GM18951 (cell line): ENCODE data around the gene CD93.

Source experiments
- POLR2A ChIP-seq: IDR thresholded peaks from 4 replicates; pipeline ENCODE4 v1.6.1; 2011; ENCODE audit warnings: mild to moderate bottlenecking; ENCODE audit not compliant: insufficient read length, insufficient read depth; ENCODE audit errors: extremely low read depth
- in situ Hi-C: fragments of 300-500 bp; cut with MboI; formaldehyde crosslinking; loops from one replicate; pipeline ENCODE4 v1.12.0; 2022; ENCODE audit warnings: low sequenced_read_pairs, mixed read lengths, inconsistent platforms; ENCODE audit not compliant: unreplicated experiment

The CD93 gene

GRCh38 chr20:23061262-23061661 is 24.9 kb downstream of the CD93 start:
- in situ Hi-C loops = no loop called here
- TF ChIP-seq POLR2A = no peak

GRCh38 chr20:23060629-23061028 is 25.5 kb downstream of the CD93 start:
- TF ChIP-seq POLR2A = no peak
- in situ Hi-C loops = no loop called here

- in situ Hi-C loops = no loop called here
- no peak for TF ChIP-seq POLR2A
Measured at GRCh38 chr20:23059846-23060245, 26.3 kb downstream of the CD93 start.

GRCh38 chr20:23059001-23059400 is 27.1 kb downstream of the CD93 start:
- TF ChIP-seq POLR2A = no peak
- in situ Hi-C loops = no loop called here

GRCh38 chr20:23058240-23058639 is 27.9 kb downstream of the CD93 start:
- in situ Hi-C loops = no loop called here

GRCh38 chr20:23052904-23053303 is 33.2 kb downstream of the CD93 start:
- in situ Hi-C loops = no loop called here
- TF ChIP-seq POLR2A = no peak

More at GRCh38 chr20:23058240-23058639, 27.9 kb downstream of the CD93 start:
- TF ChIP-seq POLR2A = no peak

- TF ChIP-seq POLR2A = no peak
Measured at GRCh38 chr20:23050847-23051627, 35.1 kb downstream of the CD93 start.

GRCh38 chr20:23050076-23050838 is 35.9 kb downstream of the CD93 start:
- in situ Hi-C loops = no loop called here
- no peak for TF ChIP-seq POLR2A

More at GRCh38 chr20:23050847-23051627, 35.1 kb downstream of the CD93 start:
- in situ Hi-C loops = no loop called here

- no peak for TF ChIP-seq POLR2A
- in situ Hi-C loops = no loop called here
Measured at GRCh38 chr20:23049201-23050075, 36.7 kb downstream of the CD93 start, which contains the start of gene THBD. Gene THBD (minus strand): TSS chr20:23049672. CDS start chr20:23049504, 168 bp downstream.

- in situ Hi-C loops = no loop called here
- TF ChIP-seq POLR2A = no peak
Measured at GRCh38 chr20:23048283-23049200, 37.6 kb downstream of the CD93 start.

- in situ Hi-C loops = no loop called here
- no peak for TF ChIP-seq POLR2A
Measured at GRCh38 chr20:23047738-23048214, 38.3 kb downstream of the CD93 start.
